ENCODE measurements around the gene DVL1. TPM values are rescaled to one million over a fixed set of nuclear protein-coding genes. Genes with fewer than 3 reads are reported as not detected.

The DVL1 gene
- total and polyA plus RNA-seq, 9 of the 15 experiments (the other 6 are each of a cell fraction or from before 2014, with no cell fraction given): 0.62 to 135 (median 24.3) TPM

DNA sequence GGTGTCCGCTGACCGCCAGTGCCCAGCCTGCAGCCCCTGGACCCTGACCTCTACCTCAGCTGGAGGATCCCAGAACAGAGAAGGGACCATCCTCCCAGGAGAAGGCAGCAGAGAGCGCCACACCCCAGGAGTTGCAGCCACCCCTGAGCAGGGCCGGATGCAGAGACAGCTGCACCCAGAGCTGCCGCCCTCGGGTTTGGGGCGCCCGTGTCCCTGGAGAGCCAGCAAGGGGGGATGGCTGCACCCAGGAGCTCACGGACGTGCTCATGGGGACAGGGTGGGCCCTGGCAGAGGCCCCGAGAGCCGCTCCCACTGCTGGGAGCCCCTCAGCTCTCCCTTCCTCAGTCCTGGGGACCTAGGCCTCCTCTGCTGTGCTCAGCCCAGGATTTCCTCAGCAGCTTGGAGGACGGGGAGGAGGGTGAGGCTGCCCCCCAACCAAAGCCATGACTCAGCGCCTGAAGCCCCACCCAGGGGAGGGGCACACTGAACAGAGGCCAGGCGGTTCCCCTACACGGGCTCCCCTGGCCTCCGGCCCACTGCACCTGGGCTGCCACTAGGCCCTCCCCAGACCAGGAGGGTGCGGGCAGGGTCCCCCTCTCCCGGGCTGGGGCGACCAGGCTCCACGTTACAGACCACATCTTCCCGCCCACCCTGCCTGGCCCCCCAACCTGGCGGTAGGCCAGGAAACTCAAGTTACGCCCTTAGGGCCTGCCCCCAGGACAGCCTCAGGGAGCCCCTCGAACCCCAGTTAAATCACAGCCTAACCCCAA is 43.7 kb downstream of the DVL1 start:
- peak; percentile 82 to 97 (median 88) for DNase-seq (ENCODE audit: extremely low read depth in 1 of 4, low spot score in 3 of 4)
- peak overlapping the region; percentile 62 for H3K27ac ChIP-seq (ENCODE audit: extremely low read depth, low read depth, low read length)
- BruUV-seq (replicated peaks): no TSS peak
- no peaks in the 10 kb centered on the region for H3K9me3 ChIP-seq (replicated peaks; ENCODE audit: control insufficient read depth, insufficient read depth, low read depth, low read length)
- peak overlapping the region; percentile 57 to 97 for H3K9ac ChIP-seq (ENCODE audit: insufficient read depth in 1 of 2, low read depth in 2 of 2, low read length in 2 of 2)
- in situ Hi-C loops (cut with MboI) (no loop called here), intact Hi-C loops (cut with micrococcal nuclease) (loop anchor here (5.0 to 10.0 kb wide), 2 partner anchors 72 to 919 kb away; partner anchors contain the start of genes AURKAIP1 and SKI)
- ATAC-seq: peak; percentile 74
- H3K36me3 ChIP-seq (ENCODE audit: control insufficient read depth, insufficient read depth, low read length): peaks cover 18% of the 10 kb centered on the region
- CTCF ChIA-PET (ENCODE audit: low intra/inter-chr PET ratio): no interaction called here
- H3K4me3 ChIP-seq: peak overlapping the region; percentile 94
- H3K27me3 ChIP-seq (ENCODE audit: control insufficient read depth in 2 of 2, insufficient read depth in 2 of 2, low read length in 2 of 2): no peaks in the 10 kb centered on the region
- POLR2A ChIA-PET: interaction anchor here (0.6 to 1.4 kb wide), 5 partner anchors 9 to 278 kb away, joined by 3 to 7 read pairs (median 3); no protein-coding TSS in a partner anchor
- peak; percentile 93 for FAIRE-seq
- H3K4me2 ChIP-seq (ENCODE audit: insufficient read depth, low read length): peak overlapping the region; percentile 75
- peaks cover 41 to 89% of the 10 kb centered on the region in 2 experiments for H3K4me1 ChIP-seq (replicated peaks in 1 of 2; ENCODE audit: control insufficient read depth in 2 of 2, insufficient read depth in 2 of 2, low read length in 2 of 2)
- peak overlapping the region; percentile 61; the same call in 1 of the 2 replicates for H2AFZ ChIP-seq (ENCODE audit: low read depth, low read length)
- WGBS (ENCODE audit: insufficient coverage, low coverage, missing lambda C conversion rate): 9% methylated on average over 24 of the region's 25 CpGs
- H3K9me1 ChIP-seq (ENCODE audit: control insufficient read depth, insufficient read depth, low read length): peaks cover 7% of the 10 kb centered on the region
- peaks cover 24% of the 10 kb centered on the region; the same call in 1 of the 2 replicates for H4K20me1 ChIP-seq (replicated peaks; ENCODE audit: control insufficient read depth, insufficient read depth, low read length)
- peaks cover 54% of the 10 kb centered on the region for H3K79me2 ChIP-seq (ENCODE audit: control insufficient read depth, insufficient read depth, low read length)
- no peak for TF ChIP-seq ARNT (IDR thresholded peaks at IDR 0.05)
- no peak for TF ChIP-seq DDX20 (tag; IDR thresholded peaks at IDR 0.05; ENCODE audit: low read depth)
- TF ChIP-seq FOXA3 (CRISPR knock-in tag; conservative IDR thresholded peaks at IDR 0.05 in 1 of 2, IDR thresholded peaks at IDR 0.05 in 1 of 2): 0 out of 4 replicates have a peak, but pooled peaks of 1 of the 2 experiments have one; percentile 31
- TF ChIP-seq GATAD2A (IDR thresholded peaks at IDR 0.05): 0 out of 2 replicates have a peak, but pooled peaks have one; percentile 28
- no peak for TF ChIP-seq MEF2D (tag; conservative IDR thresholded peaks at IDR 0.05; ENCODE audit: low read depth)
- peak; percentile 47; the same call in 1 of the 2 replicates for TF ChIP-seq ZBTB7A (IDR thresholded peaks at IDR 0.05; ENCODE audit: borderline replicate concordance, control insufficient read depth, low read depth, low read length)
- peak; percentile 17 for TF ChIP-seq ESRRA (IDR thresholded peaks at IDR 0.05; ENCODE audit: borderline replicate concordance, low read depth)
- TF ChIP-seq, protein P1, sequence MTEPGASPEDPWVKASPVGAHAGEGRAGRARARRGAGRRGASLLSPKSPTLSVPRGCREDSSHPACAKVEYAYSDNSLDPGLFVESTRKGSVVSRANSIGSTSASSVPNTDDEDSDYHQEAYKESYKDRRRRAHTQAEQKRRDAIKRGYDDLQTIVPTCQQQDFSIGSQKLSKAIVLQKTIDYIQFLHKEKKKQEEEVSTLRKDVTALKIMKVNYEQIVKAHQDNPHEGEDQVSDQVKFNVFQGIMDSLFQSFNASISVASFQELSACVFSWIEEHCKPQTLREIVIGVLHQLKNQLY (CRISPR knock-in tag; conservative IDR thresholded peaks at IDR 0.05): no peak
- TF ChIP-seq RNF2 (IDR thresholded peaks at IDR 0.05): no peak
- 0 out of 2 replicates have a peak, but pooled peaks have one; percentile 3 for TF ChIP-seq CBFA2T2 (conservative IDR thresholded peaks at IDR 0.05)
- TF ChIP-seq DPF2 (IDR thresholded peaks at IDR 0.05): peak; percentile 63; the same call in 1 of the 2 replicates
- no peak for TF ChIP-seq POLR2B (IDR thresholded peaks at IDR 0.05; ENCODE audit: low read depth, partially characterized antibody)
- TF ChIP-seq, protein P2, sequence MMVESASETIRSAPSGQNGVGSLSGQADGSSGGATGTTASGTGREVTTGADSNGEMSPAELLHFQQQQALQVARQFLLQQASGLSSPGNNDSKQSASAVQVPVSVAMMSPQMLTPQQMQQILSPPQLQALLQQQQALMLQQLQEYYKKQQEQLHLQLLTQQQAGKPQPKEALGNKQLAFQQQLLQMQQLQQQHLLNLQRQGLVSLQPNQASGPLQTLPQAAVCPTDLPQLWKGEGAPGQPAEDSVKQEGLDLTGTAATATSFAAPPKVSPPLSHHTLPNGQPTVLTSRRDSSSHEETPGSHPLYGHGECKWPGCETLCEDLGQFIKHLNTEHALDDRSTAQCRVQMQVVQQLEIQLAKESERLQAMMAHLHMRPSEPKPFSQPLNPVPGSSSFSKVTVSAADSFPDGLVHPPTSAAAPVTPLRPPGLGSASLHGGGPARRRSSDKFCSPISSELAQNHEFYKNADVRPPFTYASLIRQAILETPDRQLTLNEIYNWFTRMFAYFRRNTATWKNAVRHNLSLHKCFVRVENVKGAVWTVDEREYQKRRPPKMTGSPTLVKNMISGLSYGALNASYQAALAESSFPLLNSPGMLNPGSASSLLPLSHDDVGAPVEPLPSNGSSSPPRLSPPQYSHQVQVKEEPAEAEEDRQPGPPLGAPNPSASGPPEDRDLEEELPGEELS (CRISPR knock-in tag; IDR thresholded peaks at IDR 0.05; ENCODE audit: borderline replicate concordance): 0 out of 2 replicates have a peak, but pooled peaks have one; percentile 15
- TF ChIP-seq C11orf30 (IDR thresholded peaks at IDR 0.05; ENCODE audit: low read depth): peak; percentile 95
- TF ChIP-seq SMAD1 (IDR thresholded peaks at IDR 0.05; ENCODE audit: low read depth, low read length, partially characterized antibody): no peak
- TF ChIP-seq MTA3 (IDR thresholded peaks at IDR 0.05; ENCODE audit: borderline replicate concordance): peak; percentile 34; the same call in 1 of the 2 replicates
- no peak for TF ChIP-seq ETS2 (tag; IDR thresholded peaks at IDR 0.05; ENCODE audit: borderline replicate concordance, poor library complexity, severe bottlenecking)
- peak; percentile 92 for TF ChIP-seq JUND (IDR thresholded peaks at IDR 0.05; ENCODE audit: borderline replicate concordance, low read depth, low read length)
- peak; percentile 79; the same call in 1 of the 3 replicates for TF ChIP-seq JUND (tag; IDR thresholded peaks at IDR 0.05; ENCODE audit: borderline replicate concordance, low read depth, low read length)
- TF ChIP-seq ZNF311 (CRISPR knock-in tag; IDR thresholded peaks at IDR 0.05): no peak
